Activated gamma-delta T cell treated with Interleukin-2 at 50 U/mL for 16 hours (primary cell): Measurements from ENCODE around the gene JARID2.

Experiments used
- DNase-seq: peaks from one replicate; pipeline ENCODE4 v3.0.0-alpha.2; 2020

The JARID2 gene

DNA sequence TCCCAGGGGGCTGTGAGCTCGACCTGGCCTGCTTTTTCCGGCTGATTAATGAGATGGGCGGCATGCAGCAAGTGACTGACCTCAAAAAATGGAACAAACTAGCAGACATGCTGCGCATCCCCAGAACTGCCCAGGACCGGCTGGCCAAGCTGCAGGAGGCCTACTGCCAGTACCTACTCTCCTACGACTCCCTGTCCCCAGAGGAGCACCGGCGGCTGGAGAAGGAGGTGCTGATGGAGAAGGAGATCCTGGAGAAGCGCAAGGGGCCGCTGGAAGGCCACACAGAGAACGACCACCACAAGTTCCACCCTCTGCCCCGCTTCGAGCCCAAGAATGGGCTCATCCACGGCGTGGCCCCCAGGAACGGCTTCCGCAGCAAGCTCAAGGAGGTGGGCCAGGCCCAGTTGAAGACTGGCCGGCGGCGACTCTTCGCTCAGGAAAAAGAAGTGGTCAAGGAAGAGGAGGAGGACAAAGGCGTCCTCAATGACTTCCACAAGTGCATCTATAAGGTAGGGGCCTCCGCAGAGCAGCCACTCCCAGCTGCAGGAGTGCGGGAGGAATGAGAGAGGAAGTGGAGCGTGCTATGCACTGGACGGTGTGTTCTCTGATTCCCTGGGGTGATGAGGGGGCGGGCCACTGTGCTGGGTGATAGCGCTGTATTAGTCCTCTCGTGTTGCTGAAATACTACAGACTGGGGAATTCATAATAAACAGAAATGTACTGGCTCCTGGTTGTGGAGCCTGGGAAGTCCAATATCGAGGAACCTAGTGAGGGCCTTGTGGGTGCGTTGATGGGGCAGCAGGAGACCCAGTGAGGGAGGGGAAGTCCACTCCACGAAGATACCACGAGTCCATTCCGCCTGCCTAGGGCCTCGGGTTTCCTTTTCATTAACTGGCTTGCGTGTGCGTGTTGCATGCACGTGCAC, 255.3 kb downstream of the JARID2 start:
- DNase-seq = no peak

DNA sequence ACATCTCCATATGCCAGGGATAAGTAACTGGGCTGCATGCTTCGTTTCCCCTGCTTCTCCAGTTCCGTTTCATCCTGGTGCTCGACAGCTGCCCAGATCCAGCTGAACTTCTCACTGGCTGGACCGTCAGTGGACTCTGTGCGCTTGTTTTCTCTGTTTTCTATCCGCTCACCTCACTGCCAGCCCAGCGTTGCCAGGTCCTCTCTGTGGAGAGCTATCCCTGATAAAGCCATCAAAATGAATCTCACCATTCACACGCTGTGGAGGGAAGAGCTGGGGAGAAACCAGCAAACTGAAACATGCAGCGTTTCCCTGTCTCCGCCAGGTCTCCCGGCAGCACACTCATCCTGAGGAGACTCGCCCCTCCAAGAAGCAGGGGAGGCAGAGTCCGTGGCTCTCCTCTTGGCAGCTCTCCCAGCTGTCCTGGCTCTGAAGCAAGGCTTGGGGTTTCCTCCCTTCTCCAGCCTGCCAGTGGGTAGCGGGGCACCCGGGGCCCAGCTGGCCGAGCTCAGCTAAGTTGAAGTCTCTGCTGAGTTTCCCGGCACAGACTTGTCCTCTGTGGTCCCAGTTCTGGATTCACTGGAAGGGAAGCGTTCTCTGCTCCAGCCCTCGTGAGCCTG, 256.1 kb downstream of the JARID2 start:
- no peak for DNase-seq

DNA sequence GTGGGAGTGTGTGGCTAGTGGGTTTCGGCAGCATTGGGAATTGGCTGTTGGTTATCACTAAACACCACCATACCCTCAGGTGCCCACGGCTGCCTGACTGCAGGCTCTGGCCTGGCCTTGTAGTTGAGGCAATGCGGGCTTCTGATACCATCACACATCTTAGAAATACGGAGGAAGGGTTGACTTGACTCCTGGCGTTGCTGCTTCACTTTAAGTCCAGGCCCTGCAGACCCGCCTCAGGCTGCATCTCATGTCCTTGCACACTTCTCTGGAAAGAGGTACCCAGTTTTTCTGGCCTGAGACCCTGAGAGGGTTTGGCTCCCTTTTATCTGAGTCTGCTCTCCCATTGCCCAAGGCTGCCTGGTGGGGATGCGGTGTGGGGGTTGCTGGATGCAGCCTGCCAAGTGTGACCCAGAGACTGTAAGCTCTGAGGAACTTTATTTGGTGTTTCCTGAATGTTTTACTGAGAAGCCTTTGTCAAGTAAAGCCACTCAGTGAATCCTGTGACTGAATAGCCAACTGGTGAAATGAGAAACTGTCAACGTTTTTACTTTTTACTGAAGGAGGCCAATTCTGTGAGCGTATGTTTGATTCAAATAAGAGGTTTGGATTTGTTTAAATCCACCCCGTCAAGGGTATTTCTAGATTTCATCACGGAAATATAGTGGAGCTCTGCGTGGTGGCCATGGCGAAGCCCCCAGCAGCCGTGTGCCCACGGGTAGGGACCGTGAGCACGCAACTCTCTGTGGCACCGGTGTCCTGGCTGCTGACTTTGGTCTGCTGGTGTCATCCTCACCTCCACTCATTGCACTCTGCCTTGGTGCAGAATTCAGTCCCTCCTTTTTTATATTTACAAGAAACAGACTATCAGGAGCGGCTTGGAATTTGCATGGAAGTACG, 256.8 kb downstream of the JARID2 start:
- no peak for DNase-seq

DNA sequence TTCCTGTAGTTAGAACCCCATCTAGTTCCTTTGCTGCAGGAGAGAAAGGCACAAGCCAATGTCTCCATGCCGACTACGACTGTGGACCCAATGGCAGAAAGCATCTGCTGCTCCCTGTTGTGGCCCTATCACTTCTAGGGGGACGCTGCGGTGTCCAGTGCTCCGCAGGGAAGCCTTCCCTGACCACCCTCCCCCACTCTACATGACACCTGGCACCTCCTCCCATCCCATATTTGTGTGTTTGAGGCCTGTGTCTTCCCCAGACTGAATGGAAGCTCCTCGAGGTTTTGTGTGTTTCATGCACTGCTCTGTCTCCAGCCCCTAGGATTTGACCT, 257.4 kb downstream of the JARID2 start:
- no peak for DNase-seq

DNA sequence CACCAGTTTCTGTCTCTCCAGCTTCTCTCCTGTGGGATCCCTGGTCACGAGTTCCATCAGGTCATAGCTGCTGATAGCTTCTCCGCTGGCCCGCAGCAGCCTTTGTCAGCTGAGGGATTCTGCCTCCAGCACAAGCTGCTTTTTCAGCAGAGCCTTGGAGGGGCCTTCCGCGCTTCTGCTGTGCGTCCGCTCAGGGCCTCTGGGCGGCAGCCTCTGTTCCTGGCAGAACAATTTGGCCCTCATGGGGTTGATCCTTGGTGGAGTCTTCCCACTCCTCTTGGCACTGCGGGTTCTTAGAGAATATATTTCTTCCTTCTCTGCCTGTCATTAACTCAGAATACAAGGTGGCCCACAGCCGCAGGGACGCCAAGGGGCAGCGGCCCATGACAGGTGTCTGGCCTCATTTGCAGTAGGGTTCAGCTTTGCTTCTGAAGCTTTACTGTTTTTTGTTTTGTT, 258.2 kb downstream of the JARID2 start:
- DNase-seq = no peak

DNA sequence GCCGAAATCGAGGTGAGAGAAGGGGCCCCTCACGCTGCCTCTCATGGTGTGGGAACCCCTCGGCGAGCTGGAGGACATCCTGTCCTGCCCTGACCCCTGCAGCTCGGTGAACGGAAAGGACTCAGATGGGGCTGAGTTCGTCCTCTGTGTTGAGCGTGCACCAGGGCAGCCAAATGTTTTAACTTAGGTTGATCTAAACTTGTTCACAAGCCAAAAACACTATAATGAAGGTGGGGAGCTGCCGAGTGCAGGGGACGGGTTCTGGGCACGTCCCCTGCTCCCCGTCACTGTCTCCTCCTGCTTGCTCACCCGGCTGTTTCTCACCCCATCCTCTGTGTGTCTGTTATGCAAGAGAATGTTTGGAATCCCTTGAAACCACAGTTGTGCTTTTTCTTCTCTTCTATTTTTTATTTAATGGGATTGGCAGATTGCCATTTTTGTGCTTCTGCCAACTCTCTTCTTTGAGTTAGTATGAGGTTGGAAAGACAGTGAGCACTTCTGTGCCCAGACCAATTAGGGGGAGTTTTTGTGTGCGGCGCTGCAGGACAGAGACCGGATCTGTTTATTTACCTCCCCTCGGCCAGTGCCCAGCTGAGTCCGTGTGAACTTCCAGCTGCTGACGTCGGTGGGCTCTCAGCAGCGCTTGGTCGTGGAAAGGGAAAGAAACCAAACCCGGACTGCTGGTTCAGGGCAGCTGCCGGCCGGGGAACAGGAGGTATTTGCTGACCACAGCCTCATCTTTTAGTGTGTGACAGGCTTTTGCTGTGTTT, 258.9 kb downstream of the JARID2 start:
- no peak for DNase-seq

DNA sequence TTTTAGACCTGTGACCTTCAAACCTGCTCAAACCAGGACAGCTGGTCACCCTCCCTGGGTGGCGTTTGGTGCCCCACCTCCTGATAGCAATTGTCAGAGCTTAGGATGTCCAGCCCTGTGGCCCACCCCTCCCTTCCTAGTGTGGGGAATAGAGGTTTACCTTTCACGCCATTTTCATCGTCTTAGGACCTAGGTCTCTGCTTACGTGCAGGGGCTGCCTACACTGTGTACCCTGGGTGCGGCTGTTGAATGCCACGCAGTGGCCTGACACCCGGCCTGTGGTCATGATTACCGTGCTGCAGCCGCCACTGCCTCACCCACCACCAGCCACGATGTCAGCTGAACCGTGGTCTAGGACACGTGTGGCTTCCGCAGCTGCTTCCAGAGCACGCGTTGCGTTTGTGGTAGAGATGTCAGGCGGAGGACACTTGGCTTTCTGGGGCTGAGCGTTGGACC, 259.6 kb downstream of the JARID2 start:
- DNase-seq = no peak

DNA sequence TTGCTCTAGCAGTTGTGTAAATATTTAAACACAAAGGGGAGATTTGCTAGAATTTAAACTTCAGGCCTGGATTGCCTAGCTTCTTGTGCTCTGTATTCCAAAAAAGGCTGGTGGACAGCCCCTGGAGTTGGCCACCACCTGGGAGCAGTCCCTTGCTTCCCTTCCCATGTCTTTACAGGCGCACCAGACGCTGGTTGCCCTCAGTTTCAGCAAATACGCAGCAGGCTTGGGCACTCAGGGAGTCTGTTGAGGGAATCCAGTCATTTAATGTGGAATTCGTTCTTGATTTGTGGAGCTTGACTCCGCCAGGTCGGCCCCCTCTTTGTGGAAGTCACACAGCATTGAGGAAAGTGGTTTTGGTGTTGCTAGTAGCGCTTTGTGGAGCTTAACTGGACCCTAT, 260.2 kb downstream of the JARID2 start:
- DNase-seq = no peak

DNA sequence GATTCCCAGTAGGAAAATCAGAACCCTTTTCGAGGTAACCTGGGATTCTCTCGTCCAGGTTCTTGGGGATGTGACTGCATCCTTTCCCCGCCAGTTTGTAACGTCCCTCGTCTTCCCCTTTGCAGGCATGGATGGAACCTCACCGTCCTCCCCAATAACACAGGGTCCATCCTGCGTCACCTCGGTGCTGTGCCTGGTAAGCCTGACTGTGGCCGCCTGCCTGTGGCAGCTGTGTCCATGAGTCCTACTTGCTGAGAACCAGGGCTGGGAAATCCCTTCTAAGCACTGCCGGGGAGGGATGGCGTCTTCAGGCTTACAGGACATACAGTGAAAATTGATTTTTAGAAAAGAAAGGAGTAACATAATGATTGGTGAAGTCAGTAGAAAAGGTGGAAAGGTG, 261.4 kb downstream of the JARID2 start:
- DNase-seq = no peak

DNA sequence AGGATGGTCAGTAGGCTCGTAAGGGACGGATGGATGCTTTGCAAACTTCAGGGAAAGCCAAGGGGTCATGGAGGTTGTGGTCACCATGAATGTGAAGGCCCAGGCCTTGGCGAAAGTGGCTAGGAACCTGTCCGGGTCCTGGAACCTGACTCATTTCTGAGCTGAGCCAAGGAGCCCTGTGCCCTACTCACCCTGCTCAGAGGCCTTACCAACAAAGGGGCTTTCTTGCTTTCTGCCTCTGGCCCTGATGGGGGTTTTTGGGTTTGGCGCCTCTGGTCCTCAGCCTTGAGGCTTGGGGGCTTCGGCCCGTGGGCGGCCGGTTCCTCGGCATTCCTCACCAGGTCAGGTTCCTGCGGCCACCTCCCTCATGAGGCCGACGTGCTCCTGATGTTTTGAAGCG, 261.9 kb downstream of the JARID2 start:
- no peak for DNase-seq

DNA sequence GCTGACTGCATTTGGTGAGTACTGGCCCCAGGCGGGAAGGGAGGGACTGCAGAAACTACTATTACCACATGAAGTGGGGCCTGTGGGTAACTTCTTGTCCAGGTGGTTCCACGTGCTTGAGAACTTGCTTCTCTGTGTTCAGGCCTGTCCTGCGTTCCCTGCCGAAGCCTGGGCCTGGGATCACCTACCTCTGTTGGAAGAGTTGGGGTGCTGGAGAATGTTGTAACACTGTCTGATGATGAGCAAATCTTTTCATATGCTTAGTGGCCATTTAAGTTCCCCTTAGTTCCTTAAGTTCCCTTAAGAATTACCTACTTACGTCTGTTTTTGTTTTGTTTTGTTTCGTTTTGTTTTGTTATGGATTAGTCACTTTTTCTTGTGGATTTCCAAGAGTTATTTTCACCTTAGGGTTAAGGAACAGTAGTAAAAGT, 262.6 kb downstream of the JARID2 start:
- DNase-seq = no peak

DNA sequence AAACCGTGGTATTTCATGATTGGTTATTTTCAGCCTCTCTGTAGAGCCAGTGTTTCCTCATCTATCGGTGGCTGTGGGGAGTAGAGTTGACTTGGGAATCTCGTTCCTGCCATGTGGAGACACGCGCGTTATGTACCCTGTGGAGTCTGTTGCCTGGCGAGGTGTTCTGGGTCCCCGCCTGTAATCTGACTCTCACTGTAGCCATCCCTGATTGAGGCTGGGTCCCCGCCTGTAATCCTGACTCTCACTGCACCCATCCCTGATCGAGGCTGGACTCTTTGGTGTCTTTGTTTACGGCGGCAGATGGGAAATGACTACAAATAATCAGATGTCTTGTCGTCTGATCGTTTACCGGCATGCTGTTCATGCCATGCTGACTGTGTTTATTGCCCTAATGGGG, 263.1 kb downstream of the JARID2 start:
- DNase-seq = no peak

DNA sequence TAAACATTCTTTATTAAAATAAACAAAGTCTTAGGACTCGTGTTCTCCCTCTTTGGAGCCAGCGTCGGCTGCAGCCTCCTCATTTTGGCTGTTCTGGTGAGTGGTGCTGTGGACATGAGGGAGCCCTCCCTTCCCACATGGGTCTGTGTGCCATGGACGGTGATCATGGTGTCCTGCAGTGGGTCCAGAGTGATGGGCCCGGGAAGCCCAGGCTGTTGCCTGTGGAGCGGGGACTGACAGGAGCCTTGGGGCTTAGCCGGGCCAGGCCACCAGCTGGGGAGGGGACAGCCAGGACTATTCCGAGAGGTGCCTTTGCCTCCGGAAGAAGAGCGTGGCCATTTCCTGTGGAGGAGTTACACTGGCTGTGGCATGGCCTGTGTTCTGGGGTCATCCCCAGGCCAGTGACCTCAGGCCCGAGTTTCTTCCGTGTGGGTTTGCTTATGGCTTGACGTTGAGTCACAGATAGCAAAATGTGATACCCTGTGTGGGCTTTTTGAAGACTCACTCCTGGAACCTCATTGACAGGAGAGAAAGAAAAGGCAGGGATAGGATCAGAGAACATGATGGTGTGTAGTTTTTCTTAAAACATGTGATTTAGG, 263.6 kb downstream of the JARID2 start:
- DNase-seq = no peak

DNA sequence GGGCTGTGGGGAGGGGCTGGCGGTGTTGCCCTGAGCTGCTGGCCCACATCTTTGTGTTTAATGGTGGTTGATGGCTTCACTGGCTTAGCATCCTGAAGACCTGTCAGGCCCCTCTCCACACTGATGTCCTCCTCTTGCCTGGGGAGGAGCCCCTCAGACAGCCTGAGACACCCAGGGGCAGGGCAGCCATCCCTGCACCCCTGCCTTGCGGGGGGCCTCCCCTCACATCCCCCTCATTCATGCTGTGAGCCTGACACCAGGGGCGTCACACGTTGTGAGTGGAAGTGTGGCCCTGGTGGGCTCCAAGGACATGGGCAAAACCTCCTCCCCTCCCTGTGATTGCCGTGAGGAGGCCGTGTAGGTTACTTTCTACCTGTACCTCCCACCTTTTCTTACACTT, 264.3 kb downstream of the JARID2 start:
- DNase-seq = no peak

DNA sequence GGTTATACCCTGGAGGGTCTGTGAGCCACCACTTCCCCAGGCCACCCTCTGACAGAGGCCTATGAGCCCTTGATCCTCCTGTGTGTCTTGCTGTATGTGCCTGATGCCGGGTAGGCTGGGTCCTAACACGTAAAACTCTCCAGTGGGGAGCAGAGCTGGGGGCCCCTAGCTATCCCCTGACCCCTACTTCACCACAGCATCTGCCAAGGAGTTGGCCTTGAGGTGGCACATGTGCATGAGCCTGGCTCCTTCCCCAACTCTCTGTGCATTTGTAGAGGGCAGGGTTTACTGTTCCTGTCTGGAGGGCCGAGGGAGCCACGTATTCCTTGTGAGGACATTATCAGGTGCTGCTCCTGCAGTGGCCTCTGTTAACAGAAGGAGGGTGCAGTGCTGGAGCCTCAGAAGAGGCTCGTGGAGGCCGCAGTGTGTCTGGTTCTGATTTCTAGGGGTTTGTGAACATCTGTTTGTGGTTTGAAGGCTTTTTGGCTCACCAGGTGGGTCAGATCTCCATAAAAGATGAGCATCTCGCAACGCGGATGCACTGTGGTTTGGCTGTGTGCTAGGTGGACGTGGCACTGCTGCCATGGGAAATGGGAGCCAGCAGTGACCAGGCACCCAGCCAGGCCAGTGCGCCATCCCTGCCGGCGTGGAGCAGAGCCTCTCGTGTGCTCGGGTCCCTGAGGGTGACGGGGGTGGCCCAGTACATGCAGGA, 264.8 kb downstream of the JARID2 start:
- DNase-seq = no peak

DNA sequence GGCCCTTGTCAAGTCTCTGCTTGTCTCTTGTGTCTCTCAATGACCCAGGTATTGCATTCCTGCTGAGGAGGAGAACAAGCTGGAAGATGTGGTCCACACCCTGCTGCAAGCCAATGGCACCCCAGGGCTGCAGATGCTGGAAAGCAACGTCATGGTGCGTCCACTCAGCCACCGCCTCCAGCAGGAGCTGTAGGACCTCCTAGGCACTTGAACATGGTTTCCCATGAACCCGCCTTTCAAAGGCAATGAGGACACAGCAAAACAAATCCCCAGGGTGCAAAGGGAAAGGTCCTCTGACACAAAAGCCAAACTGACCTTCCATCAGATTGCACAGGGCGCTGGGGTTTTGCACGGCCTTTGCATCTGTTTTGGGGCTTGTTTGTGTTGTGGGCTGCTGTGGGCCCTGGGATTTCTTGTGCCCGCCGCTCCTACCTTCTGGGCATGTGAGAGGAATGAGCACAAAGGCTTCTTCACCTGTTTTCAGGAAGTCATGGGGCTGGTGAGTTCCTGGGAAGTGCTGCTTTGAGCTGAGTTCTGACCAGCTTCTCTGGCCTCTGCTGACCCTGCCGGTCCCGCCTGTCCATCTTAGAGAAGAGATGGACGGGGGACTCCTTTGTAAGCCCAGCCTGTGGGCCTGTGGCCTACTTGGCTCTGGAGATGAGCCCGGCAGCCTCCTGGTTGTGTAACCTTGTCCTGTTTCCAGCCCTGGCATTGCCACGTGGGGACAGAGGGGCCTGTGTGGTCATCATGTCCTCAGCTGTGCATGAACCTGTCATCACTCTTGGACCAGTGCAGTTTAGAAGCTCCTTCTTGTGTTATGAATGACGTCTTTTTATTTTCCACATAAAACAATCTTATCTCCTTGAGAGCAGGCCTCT, 265.6 kb downstream of the JARID2 start:
- DNase-seq = no peak

DNA sequence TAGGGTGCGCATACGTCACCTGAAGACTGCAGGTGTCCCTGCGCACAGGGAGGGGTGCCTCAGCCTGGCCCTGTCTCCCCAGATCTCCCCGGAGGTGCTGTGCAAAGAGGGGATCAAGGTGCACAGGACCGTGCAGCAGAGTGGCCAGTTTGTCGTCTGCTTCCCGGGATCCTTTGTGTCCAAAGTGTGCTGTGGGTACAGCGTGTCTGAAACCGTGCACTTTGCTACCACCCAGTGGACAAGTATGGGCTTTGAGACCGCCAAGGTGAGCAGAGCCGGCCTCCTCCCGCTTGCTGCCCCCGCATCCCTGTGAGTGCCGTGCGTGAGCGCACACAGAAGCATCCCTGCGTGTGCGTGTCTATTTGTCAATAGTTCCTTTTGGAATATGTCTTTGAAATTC, 266.3 kb downstream of the JARID2 start:
- DNase-seq = no peak

DNA sequence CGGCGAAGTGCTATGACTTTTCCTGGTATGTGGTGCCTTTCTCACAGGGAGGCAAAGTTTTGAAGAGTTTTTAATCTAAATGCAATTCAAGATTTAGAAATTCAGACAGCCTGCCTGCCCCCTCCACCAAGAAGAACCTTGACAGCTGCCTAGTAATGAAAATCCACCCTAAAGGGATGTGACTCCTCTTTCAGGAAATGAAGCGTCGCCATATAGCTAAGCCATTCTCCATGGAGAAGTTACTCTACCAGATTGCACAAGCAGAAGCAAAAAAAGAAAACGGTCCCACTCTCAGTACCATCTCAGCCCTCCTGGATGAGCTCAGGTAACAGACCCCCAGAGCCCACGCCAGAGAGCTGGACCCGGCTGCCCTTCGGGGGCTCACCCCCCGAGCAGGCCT, 266.9 kb downstream of the JARID2 start:
- no peak for DNase-seq

DNA sequence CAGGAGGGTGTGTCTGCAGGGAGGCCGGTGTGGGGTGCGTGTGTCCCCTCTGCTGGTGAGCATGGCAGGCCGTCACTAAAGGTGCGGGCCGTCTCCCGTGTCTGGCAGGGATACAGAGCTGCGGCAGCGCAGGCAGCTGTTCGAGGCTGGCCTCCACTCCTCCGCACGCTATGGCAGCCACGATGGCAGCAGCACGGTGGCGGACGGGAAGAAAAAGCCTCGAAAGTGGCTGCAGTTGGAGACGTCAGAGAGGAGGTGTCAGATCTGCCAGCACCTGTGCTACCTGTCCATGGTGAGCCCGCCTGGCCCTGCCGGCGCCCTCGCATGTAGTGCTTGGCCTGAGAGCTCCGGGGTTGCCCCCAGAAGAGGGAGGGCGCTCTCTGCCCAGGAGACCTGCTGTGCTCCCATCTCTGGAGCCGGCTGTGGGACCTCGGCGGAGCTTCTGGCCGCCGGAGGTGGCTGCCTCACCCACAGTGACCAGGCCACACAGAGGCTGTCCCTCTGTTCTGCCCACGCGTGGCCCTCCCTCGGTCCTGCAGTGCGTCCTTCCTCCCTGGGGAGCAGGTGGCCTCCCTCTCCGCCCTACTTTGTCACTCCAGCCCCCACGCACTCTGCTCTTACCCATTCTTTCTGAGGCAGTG, 267.4 kb downstream of the JARID2 start:
- no peak for DNase-seq
